Astrocyte (in vitro differentiated cells and primary cell): ENCODE data around the gene ZNF444. TPM values are rescaled to one million over a fixed set of nuclear protein-coding genes. Genes with fewer than 3 reads are reported as not detected.

ENCODE experiments used
- total RNA-seq: library from RNA; stranded (reverse); gene quantifications from 2 replicates; pipeline ENCODE4 v1.2.1, GENCODE V29; 2021

The ZNF444 gene
- total RNA-seq, 1 donor from 2014 or later: 34.7 TPM

Other genes with a start within 250 kb of the ZNF444 start
- gene NLRP13, start 209.0 kb upstream of the ZNF444 start, total RNA-seq: not detected in 2 replicates
- gene NLRP8, start 193.5 kb upstream of the ZNF444 start, total RNA-seq: not detected in 2 replicates
- gene NLRP5, start 154.5 kb upstream of the ZNF444 start, total RNA-seq: not detected in 2 replicates
- 35.0 and 36.3 TPM in 2 replicates for gene ZNF787, start 20.0 kb upstream of the ZNF444 start, total RNA-seq
- gene GALP, start 34.7 kb downstream of the ZNF444 start, total RNA-seq: not detected in 2 replicates
- gene ZSCAN5B, start 56.5 kb downstream of the ZNF444 start, total RNA-seq: not detected in 2 replicates
- gene ZSCAN5C, start 61.0 kb downstream of the ZNF444 start, total RNA-seq: not detected in 2 replicates
- not detected in 2 replicates for gene EDDM13, start 131.5 kb downstream of the ZNF444 start, total RNA-seq
- gene ZSCAN5A, start 173.6 kb downstream of the ZNF444 start, total RNA-seq: 6.6 and 7.2 TPM in 2 replicates